Smooth muscle cell of the brain vasculature (primary cell): Measurements from ENCODE around the gene UBE3A.
"Not testable (repeated sequence)": the region's sequence is repeated elsewhere in the genome, so short reads cannot be mapped to it uniquely, and the experiment has no call there.

Source experiments
- DNase-seq: peaks from one replicate; pipeline ENCODE4 v3.0.0-alpha.2; 2012; ENCODE audit warnings: low read depth, low spot score

UBE3A gene

GRCh38 chr15:25437777-25438600, 835 bp downstream of the UBE3A start:
- no peak for DNase-seq

DNA sequence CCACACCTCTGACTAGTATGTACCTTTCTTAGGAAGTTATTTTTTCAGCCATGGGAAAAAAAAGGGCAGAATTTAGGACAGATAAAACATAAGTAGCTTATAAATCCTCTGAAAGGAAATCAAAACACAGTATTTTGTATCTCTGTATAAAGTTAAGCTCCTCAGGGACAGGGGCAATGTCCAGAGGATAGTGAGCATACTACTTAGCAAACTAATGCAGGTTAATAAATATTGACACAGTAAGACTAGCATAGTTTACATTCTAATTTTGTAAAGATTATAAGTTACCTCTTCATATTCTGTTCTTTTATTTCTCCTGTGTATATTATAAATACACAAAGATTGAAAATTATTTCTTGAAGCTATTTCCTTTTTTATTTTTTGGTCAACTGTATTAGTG, 2.1 kb downstream of the UBE3A start:
- DNase-seq: no peak

DNA sequence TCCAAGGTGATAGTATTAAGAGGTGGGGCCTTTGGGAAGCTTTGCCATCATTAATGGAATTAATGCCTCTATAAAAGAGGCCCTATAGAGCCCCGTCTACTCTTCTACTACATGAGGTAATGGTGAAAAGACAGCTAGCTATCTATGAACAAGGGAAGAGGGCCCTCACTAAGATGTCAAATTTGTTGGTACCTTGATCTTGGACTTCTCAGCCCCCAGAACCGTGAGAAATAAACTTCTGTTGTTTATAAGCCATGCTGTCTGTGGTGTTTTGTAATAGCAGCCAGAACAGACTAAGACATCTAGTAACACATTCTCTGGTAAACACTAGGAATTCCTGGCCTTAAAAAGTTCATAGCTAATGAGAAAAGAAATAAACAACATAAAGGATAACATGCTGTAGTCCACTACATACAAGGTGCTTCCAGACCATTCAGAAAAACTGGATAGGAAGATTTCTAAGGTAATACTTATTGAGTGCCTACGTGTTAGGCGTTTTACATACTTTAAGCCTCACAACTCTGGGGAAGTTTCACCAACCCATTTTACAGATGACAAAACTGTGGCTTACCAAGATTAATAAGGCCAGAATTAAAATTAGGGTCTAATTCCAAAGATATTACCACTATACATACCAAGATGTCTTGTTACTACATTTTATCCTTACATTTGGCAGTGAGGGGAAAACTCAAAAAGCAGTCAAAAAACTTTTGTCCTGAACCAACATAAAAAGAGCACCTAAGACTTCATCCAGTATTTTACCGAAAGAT, 3.2 kb downstream of the UBE3A start:
- no peak for DNase-seq

DNA sequence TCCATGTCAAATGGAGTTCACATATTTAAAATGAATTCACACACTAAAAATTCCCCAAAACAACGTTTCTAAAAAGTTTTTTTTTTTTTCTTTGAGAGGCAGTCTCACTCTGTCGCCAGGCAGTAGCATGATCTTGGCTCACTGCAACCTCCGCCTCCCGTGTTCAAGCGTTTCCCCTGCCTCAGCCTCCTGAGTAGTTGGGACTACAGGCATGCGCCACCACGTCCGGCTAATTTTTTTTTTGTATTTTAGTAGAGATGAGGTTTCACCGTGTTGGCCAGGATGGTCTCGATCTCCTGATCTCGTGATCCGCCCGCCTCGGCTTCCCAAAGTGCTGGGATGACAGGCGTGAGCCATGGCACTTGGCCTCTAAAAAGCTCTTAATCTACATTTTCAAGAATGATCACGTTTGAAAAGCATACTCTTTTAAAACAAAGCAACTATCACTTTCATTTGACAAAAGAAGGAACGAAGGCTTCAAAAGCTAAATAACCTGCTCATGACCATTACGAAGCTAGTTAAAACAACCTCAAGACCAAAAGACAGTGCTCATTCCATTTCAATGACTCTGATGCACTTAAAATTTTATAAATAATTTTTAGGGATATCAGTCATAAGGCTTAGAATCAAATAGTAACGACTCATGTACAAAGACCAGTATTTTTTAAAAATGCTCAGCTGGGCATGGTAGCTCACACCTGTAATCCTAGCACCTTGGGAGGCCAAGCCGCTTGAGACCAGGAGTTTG, 5.5 kb downstream of the UBE3A start:
- no peak for DNase-seq

GRCh38 chr15:25431836-25432561, 6.8 kb downstream of the UBE3A start:
- DNase-seq: no peak

DNA sequence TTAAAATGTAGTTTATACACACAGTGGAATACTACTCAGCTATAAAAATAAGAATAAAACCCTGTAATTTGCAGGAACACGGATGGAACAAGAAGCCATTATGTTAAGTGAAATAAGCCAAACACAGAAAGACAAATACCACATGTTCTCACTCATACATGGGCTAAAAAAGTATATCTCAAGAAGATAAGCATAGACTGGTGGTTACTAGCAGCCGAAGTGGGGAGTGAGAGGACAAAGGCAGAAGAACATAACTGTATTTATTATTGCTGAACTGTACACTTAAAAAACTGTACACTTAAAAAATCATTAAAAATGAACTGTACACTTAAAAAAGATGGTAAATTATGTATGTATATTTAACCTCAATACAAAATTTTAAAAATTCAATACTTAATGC, 11.0 kb downstream of the UBE3A start:
- no peak for DNase-seq

- no peak for DNase-seq
Observed at GRCh38 chr15:25426896-25427610, 11.8 kb downstream of the UBE3A start.

- DNase-seq: no peak
Observed at GRCh38 chr15:25424073-25424472, 14.8 kb downstream of the UBE3A start.

DNA sequence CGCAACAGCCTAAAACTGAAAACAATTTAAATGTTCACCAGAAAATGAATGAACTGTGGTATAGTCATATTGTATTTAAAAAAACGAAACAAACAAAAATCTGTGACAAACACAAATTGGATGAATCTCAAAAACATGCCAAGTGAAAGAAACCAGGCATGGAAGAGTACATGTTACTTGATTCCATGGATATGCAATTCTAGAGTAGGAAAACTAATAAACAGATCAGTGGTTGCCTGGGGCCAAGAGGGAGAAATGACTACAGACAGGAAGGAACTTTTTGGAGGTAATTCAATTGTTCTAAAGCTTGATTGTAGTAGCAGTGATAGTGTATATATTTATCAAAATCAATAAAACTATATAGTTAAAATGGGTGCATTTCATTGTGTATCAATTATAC, 16.8 kb downstream of the UBE3A start:
- DNase-seq: no peak

DNA sequence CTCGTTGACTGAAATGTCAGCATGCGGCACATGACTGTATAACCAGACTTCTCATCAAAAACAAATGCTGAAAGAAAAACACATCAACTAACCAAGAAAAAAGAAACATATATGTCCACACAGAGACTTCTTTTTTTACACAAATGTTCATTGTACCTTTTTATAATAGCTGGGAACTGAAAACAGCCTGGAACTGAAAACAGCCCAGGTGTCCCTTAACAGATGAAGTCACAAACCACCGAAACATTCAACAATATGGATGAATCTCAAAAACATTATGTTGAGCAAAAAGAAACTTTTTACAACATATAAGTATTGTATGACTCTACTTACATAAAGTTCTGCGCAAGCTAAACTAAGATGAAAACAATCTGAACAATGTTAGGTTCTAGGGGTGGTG, 20.6 kb downstream of the UBE3A start:
- DNase-seq: no peak

GRCh38 chr15:25417604-25418003, 21.2 kb downstream of the UBE3A start:
- DNase-seq: no peak

GRCh38 chr15:25416693-25417092, 22.1 kb downstream of the UBE3A start:
- no peak for DNase-seq

GRCh38 chr15:25415707-25416106, 23.1 kb downstream of the UBE3A start:
- DNase-seq: no peak

DNA sequence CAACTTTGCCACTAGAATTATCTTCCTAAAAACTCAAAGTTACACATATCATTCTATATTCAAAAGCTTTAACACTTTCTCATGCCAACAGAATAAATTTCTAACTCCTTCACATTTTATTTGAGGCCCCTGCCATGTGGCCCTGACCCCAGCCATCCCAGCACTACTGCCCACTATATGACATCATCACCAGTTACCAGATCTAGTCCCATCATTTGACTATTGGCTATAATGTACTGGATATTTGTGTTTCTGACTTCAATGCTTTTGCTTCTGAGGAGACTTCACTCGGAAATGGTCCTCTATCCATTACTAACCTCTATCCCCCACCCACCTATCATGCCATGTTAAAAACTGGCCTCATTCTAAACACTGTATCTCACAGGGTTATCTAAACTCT, 23.6 kb downstream of the UBE3A start:
- DNase-seq: no peak

DNA sequence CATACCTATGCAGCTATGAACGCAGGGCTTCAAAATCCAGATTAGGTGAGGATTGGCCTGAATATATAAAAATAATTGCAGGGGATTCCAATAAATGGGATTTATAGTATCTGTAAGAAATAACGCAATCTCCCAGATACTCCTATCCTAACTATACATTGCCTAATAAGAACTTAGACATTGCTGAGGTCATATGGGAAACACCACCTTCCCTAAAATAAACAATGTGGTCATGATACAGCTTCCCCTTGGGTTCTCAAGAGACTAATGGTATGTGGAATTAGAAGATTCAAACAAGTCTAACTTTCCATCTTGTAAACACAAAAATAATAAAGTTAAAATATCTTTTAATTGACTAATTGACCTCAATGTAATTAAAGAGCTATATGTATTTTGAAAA, 28.2 kb downstream of the UBE3A start:
- no peak for DNase-seq

DNA sequence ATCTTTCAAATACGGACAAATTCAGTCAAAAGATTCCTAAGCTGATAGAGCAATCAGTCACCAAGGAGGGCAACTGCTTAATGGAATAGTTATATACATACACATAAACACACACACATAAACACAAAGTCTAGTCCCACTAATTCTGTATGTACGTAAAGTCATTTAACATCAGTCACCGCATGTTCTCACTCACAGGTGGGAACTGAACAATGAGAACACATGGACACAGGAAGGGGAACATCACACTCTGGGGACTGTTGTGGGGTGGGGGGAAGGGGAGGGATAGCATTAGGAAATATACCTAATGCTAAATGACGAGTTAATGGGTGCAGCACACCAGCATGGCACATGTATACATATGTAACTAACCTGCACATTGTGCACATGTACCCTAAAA, 29.1 kb downstream of the UBE3A start:
- not testable (repeated sequence) for DNase-seq

DNA sequence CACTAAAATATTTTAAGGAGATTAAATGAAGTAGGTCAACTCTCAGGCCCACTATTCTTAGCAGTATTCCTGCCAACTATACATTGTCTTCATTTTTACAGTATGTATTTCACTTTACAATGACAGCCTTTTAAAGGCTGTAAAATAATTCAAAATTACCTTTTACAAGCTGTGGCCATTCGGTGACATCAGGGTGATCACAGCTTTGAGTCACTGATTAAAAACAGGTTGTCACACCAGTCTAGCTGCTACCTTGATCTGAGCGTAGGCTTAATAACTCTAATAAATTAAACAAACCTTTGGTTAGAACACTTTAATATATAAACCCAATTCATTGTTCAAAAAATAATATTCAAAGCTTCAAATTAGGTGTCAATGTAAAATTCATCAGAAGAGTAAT, 29.9 kb downstream of the UBE3A start:
- no peak for DNase-seq

- no peak for DNase-seq
Observed at GRCh38 chr15:25408428-25408827, 30.4 kb downstream of the UBE3A start.

GRCh38 chr15:25407950-25408349, 30.9 kb downstream of the UBE3A start:
- DNase-seq: no peak

DNA sequence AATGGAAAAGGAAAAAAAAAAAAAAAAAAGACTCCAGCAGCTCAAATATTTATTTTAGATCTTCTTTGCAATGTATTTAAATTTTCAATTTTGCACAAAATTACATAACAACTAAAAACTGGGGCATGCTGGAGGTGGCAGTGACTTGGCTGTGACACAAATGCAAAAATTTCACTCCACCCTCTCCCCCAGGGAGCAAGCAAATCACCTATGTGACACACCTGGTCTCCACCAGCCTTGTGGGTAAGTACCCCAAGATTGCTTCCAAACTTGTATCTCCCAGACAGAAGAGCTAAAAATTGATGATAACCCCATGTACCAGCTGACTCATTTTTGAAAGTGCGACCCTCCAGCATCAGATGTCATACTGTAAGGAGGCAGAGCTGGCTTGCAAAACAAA, 32.0 kb downstream of the UBE3A start:
- no peak for DNase-seq

GRCh38 chr15:25406261-25406660, 32.6 kb downstream of the UBE3A start:
- no peak for DNase-seq
